HG03064 (cell line): ENCODE data around the gene ICE2.

Source experiments
- ATAC-seq: cut with Tn5 transposase; IDR thresholded peaks from one replicate; pipeline ENCODE4 v1.9.1; 2021; ENCODE audit warnings: low read depth; ENCODE audit not compliant: unreplicated experiment

Gene ICE2

GRCh38 chr15:60494108-60494507 lies 15.2 kb upstream of the ICE2 start:
- ATAC-seq = no peak

GRCh38 chr15:60493166-60493565 lies 14.2 kb upstream of the ICE2 start:
- no peak for ATAC-seq

GRCh38 chr15:60486742-60487141 lies 7.8 kb upstream of the ICE2 start:
- no peak for ATAC-seq

GRCh38 chr15:60485365-60486055 lies 6.6 kb upstream of the ICE2 start:
- ATAC-seq = no peak

- no peak for ATAC-seq
Observed at GRCh38 chr15:60483042-60483441, 4.1 kb upstream of the ICE2 start.

- no peak for ATAC-seq
Observed at GRCh38 chr15:60480888-60481287, 1.9 kb upstream of the ICE2 start.

GRCh38 chr15:60480149-60480548 lies 1.2 kb upstream of the ICE2 start:
- no peak for ATAC-seq

GRCh38 chr15:60479361-60480110 lies 594 bp upstream of the ICE2 start:
- ATAC-seq = peak; percentile 21

- ATAC-seq = no peak
Observed at GRCh38 chr15:60477916-60478565, 901 bp downstream of the ICE2 start.

- ATAC-seq = no peak
Observed at GRCh38 chr15:60477164-60477563, 1.8 kb downstream of the ICE2 start.

GRCh38 chr15:60476713-60477112 lies 2.2 kb downstream of the ICE2 start:
- no peak for ATAC-seq

GRCh38 chr15:60473135-60473534 lies 5.8 kb downstream of the ICE2 start:
- ATAC-seq = no peak

- no peak for ATAC-seq
Observed at GRCh38 chr15:60471314-60471713, 7.6 kb downstream of the ICE2 start.

- no peak for ATAC-seq
Observed at GRCh38 chr15:60469893-60470641, 8.9 kb downstream of the ICE2 start.

GRCh38 chr15:60464836-60465630 lies 13.9 kb downstream of the ICE2 start:
- ATAC-seq = no peak

- no peak for ATAC-seq
Observed at GRCh38 chr15:60462027-60462426, 16.9 kb downstream of the ICE2 start.

- no peak for ATAC-seq
Observed at GRCh38 chr15:60460931-60461330, 18.0 kb downstream of the ICE2 start.

- no peak for ATAC-seq
Observed at GRCh38 chr15:60458721-60459120, 20.2 kb downstream of the ICE2 start.

- ATAC-seq = no peak
Observed at GRCh38 chr15:60457985-60458384, 21.0 kb downstream of the ICE2 start.

GRCh38 chr15:60454824-60455223 lies 24.1 kb downstream of the ICE2 start:
- ATAC-seq = no peak
